Stomach (tissue), 4 donors: Measurements from ENCODE around the gene DOCK9.

Experiments used
- POLR2A ChIP-seq, 4 donors: fragments of 450-650 bp; IDR thresholded peaks; one replicate each; pipeline ENCODE4 v1.6.1; 2016; ENCODE audit warnings: antibody characterized with exemption in 4 of 4, control low read depth in 2 of 4, mild to moderate bottlenecking in 1 of 4, moderate library complexity in 1 of 4
- TF ChIP-seq, protein P1 (sequence below), 7 experiments: fragments of 450-650 bp in 4 of 7; fragments of 200-600 bp in 3 of 7; sonication (generic) in 3 of 7; IDR thresholded peaks; one replicate each; pipeline ENCODE4 v1.5.1; 2016 to 2019; ENCODE audit warnings: antibody characterized with exemption in 7 of 7, control low read depth in 2 of 7, mild to moderate bottlenecking in 1 of 7

DNA sequence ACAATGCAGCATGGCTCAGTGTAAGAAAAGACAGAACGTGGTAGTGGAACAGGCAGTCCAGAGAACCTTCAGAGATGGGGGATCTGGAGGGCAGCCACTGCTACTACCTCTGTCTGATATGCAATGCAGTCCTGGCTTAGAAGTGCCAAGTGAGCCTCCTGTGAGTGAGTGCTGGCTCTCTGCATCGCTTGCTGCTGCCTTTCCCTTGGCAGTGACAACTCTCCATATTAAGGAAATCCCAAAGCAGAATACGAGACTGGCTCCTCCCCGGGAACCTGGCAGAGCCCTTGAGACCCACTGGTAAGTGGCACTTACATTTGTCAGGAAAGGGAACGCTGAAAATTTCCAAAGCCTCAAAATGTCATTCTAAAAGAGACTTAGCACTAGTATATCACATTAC, 7.5 kb downstream of the DOCK9 start:
- TF ChIP-seq, protein P1, sequence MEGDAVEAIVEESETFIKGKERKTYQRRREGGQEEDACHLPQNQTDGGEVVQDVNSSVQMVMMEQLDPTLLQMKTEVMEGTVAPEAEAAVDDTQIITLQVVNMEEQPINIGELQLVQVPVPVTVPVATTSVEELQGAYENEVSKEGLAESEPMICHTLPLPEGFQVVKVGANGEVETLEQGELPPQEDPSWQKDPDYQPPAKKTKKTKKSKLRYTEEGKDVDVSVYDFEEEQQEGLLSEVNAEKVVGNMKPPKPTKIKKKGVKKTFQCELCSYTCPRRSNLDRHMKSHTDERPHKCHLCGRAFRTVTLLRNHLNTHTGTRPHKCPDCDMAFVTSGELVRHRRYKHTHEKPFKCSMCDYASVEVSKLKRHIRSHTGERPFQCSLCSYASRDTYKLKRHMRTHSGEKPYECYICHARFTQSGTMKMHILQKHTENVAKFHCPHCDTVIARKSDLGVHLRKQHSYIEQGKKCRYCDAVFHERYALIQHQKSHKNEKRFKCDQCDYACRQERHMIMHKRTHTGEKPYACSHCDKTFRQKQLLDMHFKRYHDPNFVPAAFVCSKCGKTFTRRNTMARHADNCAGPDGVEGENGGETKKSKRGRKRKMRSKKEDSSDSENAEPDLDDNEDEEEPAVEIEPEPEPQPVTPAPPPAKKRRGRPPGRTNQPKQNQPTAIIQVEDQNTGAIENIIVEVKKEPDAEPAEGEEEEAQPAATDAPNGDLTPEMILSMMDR (IDR thresholded peaks at IDR 0.05) = no peak
- no peak for TF ChIP-seq POLR2A (IDR thresholded peaks at IDR 0.05)
